ENCODE data around the gene CSPG5. TPM values are rescaled to one million over a fixed set of nuclear protein-coding genes. Genes with fewer than 3 reads are reported as not detected.

The CSPG5 gene
- polyA plus RNA-seq, 2 of the 4 experiments (the other 2 are of a cell fraction): 0.14 to 0.93 TPM

- peaks cover 5% of the 10 kb centered on the region; the same call in 1 of the 3 replicates for H3K9me3 ChIP-seq
- no peak for DNase-seq (ENCODE audit: low read depth in 1 of 2, low spot score in 1 of 2)
- no peak for FAIRE-seq
- no peak for TF ChIP-seq EHMT2 (IDR thresholded peaks at IDR 0.05; ENCODE audit: low read depth)
- no peak for TF ChIP-seq FOSB (CRISPR knock-in tag; IDR thresholded peaks at IDR 0.05)
- TF ChIP-seq MYC (IDR thresholded peaks at IDR 0.05; ENCODE audit: borderline replicate concordance, low read length): no peak
- TF ChIP-seq, protein P1, sequence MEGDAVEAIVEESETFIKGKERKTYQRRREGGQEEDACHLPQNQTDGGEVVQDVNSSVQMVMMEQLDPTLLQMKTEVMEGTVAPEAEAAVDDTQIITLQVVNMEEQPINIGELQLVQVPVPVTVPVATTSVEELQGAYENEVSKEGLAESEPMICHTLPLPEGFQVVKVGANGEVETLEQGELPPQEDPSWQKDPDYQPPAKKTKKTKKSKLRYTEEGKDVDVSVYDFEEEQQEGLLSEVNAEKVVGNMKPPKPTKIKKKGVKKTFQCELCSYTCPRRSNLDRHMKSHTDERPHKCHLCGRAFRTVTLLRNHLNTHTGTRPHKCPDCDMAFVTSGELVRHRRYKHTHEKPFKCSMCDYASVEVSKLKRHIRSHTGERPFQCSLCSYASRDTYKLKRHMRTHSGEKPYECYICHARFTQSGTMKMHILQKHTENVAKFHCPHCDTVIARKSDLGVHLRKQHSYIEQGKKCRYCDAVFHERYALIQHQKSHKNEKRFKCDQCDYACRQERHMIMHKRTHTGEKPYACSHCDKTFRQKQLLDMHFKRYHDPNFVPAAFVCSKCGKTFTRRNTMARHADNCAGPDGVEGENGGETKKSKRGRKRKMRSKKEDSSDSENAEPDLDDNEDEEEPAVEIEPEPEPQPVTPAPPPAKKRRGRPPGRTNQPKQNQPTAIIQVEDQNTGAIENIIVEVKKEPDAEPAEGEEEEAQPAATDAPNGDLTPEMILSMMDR (IDR thresholded peaks at IDR 0.05): no peak
- no peak for TF ChIP-seq CEBPB (IDR thresholded peaks at IDR 0.05)
- no peak for TF ChIP-seq MAZ (IDR thresholded peaks at IDR 0.05; ENCODE audit: borderline replicate concordance, low read depth, low read length)
- no peak for TF ChIP-seq HDAC2 (IDR thresholded peaks at IDR 0.05)
- TF ChIP-seq RARB (CRISPR knock-in tag; IDR thresholded peaks at IDR 0.05): no peak
- no peak for TF ChIP-seq HEYL (CRISPR knock-in tag; IDR thresholded peaks at IDR 0.05)
- no peak for TF ChIP-seq CBX2 (IDR thresholded peaks at IDR 0.05; ENCODE audit: borderline replicate concordance, low read depth)
- TF ChIP-seq NR3C1 (IDR thresholded peaks at IDR 0.05): no peak
- TF ChIP-seq FOSL2 (IDR thresholded peaks at IDR 0.05): no peak
- no peak for TF ChIP-seq FOSL2 (CRISPR knock-in tag; IDR thresholded peaks at IDR 0.05)
- TF ChIP-seq TP53 (CRISPR knock-in tag; IDR thresholded peaks at IDR 0.05): no peak
- TF ChIP-seq, protein P2, sequence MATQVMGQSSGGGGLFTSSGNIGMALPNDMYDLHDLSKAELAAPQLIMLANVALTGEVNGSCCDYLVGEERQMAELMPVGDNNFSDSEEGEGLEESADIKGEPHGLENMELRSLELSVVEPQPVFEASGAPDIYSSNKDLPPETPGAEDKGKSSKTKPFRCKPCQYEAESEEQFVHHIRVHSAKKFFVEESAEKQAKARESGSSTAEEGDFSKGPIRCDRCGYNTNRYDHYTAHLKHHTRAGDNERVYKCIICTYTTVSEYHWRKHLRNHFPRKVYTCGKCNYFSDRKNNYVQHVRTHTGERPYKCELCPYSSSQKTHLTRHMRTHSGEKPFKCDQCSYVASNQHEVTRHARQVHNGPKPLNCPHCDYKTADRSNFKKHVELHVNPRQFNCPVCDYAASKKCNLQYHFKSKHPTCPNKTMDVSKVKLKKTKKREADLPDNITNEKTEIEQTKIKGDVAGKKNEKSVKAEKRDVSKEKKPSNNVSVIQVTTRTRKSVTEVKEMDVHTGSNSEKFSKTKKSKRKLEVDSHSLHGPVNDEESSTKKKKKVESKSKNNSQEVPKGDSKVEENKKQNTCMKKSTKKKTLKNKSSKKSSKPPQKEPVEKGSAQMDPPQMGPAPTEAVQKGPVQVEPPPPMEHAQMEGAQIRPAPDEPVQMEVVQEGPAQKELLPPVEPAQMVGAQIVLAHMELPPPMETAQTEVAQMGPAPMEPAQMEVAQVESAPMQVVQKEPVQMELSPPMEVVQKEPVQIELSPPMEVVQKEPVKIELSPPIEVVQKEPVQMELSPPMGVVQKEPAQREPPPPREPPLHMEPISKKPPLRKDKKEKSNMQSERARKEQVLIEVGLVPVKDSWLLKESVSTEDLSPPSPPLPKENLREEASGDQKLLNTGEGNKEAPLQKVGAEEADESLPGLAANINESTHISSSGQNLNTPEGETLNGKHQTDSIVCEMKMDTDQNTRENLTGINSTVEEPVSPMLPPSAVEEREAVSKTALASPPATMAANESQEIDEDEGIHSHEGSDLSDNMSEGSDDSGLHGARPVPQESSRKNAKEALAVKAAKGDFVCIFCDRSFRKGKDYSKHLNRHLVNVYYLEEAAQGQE (IDR thresholded peaks at IDR 0.05): no peak
- no peak for TF ChIP-seq HOXB5 (CRISPR knock-in tag; IDR thresholded peaks at IDR 0.05)
- no peak for TF ChIP-seq FOXS1 (CRISPR knock-in tag; IDR thresholded peaks at IDR 0.05)
- TF ChIP-seq ESRRA (IDR thresholded peaks at IDR 0.05; ENCODE audit: borderline replicate concordance, low read length): no peak
- TF ChIP-seq POLR2AphosphoS2 (conservative IDR thresholded peaks at IDR 0.05; ENCODE audit: low read length): no peak
- no peak for TF ChIP-seq MAX (IDR thresholded peaks at IDR 0.05)
- H3K27ac ChIP-seq: no peak overlapping the region
- CTCF ChIA-PET: interaction anchor here (1.3 kb wide), 1 partner anchor 233 kb away, joined by 4 read pairs; no protein-coding TSS in a partner anchor
- WGBS (ENCODE audit: missing lambda C conversion rate): 70% methylated on average over 2 of the region's 2 CpGs
- ATAC-seq: no peak
- H3K4me3 ChIP-seq: no peak overlapping the region
- H3K4me1 ChIP-seq: no peaks in the 10 kb centered on the region
- POLR2A ChIA-PET: no interaction called here
- H3K4me2 ChIP-seq: no peak overlapping the region
Observed at GRCh38 chr3:47556351-47556750, 22.3 kb downstream of the CSPG5 start.

DNA sequence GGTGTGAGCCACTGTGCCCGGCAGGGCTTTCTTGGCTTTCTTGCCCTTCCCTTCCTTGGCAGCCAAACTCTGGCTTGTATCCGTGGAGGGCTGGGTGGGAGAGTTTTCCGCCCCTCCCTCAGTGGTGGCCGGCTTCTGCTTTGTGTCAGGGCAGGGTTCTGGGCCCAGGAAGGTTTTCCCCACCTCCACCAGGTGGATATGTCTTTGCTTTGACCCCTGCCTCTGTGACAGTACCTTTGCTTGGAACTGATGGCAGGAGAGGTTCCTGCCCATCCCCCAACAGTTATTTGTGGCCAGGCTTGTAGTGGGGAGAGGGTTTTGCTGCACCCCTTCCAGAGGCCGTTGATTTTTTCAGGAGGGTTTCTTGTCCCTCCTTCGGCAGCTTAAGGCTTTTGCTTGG is 24.3 kb downstream of the CSPG5 start:
- TF ChIP-seq CEBPB (IDR thresholded peaks at IDR 0.05): no peak
- no peak for TF ChIP-seq CBX8 (IDR thresholded peaks at IDR 0.05)
- TF ChIP-seq ZNF302 (CRISPR knock-in tag; IDR thresholded peaks at IDR 0.05): no peak
- TF ChIP-seq BHLHE40 (IDR thresholded peaks at IDR 0.05; ENCODE audit: low read depth, low read length): no peak
- TF ChIP-seq JUN (IDR thresholded peaks at IDR 0.05): no peak
- no peak for TF ChIP-seq RNF2 (IDR thresholded peaks at IDR 0.05; ENCODE audit: borderline replicate concordance, low read depth)
- TF ChIP-seq GATA3 (IDR thresholded peaks at IDR 0.05; ENCODE audit: borderline replicate concordance): no peak
- TF ChIP-seq, protein P3, sequence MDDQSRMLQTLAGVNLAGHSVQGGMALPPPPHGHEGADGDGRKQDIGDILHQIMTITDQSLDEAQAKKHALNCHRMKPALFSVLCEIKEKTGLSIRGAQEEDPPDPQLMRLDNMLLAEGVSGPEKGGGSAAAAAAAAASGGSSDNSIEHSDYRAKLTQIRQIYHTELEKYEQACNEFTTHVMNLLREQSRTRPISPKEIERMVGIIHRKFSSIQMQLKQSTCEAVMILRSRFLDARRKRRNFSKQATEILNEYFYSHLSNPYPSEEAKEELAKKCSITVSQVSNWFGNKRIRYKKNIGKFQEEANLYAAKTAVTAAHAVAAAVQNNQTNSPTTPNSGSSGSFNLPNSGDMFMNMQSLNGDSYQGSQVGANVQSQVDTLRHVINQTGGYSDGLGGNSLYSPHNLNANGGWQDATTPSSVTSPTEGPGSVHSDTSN (IDR thresholded peaks at IDR 0.05): no peak
- no peak for TF ChIP-seq RARB (CRISPR knock-in tag; IDR thresholded peaks at IDR 0.05)
- Histone ChIP-seq H3K4me2 (no peak overlapping the region), H3K4me1 (no peaks in the 10 kb centered on the region), H3K9me3 (peaks cover 5% of the 10 kb centered on the region; the same call in 1 of the 3 replicates), H3K27ac (no peak overlapping the region), H3K4me3 (no peak overlapping the region)
- no peak for FAIRE-seq
- ChIA-PET POLR2A (no interaction called here), CTCF (no interaction called here)
- ATAC-seq: no peak
- 54% methylated on average over 6 of the region's 6 CpGs for WGBS (ENCODE audit: missing lambda C conversion rate)
- no peak for DNase-seq (ENCODE audit: low read depth in 1 of 2, low spot score in 1 of 2)

Data from A549 (cell line).